NCI-H69 (cell line): ENCODE measurements around the gene MED15.
"Not testable (repeated sequence)": the region's sequence is repeated elsewhere in the genome, so short reads cannot be mapped to it uniquely, and the experiment has no call there.

ENCODE experiments used
- DNase-seq: peaks from one replicate; lab custom pipeline; 2025; lab: John Stamatoyannopoulos, UW

The MED15 gene

DNA sequence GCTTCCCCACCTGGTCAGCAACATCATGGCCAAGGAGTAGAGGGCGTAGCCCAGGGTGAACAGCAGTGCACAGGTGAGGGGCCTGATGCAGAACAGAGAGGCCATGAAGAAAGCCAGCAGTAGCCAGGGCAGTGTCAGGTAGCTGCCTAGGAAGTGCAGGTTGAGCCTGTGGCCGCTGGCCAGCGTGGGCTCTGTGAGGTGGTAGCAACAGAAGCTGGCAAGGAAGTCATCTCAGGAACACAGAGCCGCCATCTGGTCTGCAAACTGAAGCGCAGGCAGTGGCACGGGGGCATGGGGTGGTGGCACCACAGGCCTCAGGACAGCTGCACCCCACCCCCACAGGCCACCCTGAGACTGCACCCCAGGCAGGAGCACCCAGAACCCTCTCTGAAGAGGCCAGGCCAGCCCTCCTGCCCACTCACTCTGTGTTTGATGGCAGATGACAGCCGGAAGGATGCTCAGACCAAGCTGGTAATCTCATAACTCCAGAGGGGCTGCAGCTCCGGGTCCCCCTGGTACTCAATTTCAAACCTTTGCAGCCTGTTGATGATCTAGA, 95.3 kb downstream of the MED15 start:
- DNase-seq: peak; percentile 5

DNA sequence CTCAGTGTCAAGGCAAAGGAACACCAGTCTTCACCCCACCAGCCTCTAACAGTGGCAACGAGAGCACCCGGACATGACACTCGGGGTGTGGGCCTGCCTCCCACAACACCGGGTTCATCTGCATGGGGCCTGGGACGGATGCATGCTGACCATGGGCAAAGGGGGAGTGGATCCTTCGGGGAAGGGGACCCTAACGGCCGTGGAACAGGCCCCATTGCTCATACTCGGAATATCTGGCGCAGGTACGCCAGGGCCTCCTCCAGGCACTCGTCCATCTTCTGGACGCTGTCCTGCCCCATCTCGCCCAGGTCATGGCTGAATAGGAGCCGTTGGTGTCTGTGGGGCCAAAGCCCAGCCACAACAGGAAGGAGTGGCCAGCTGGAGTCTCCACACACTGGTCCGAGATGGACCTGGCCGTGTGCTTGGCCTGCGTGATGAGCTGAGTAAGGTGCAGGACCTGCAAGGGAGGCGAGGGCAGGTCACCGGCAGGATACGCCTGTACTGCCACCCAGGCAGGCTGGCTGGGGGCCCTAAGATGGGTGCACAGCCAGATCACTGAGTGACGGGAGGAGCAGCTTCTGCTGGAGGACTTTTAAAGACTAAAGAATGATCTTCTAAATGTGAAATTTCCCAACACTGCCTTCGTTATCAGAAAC, 96.8 kb downstream of the MED15 start:
- DNase-seq: no peak

DNA sequence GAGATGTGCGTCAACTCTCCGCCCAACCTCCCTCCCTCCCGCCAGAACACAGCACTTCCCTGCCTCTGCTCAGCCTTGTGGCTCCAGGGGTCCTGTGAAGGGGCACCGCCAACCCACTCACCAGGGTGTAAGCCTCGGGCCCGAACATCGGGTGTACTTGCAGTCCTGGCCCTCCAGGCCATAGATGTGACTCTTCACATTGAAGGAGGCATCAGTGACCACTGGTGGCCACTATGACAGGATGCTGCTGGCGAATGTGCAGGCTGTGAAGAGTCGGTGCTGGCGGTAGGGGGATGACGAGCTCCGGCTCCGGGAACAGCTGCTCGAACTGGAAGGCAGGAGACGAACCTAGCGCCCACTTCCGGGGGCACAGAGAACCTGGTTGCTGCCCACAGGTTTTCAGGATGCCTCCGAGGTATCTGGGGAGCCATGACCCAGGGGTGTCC, 97.4 kb downstream of the MED15 start:
- DNase-seq: no peak

DNA sequence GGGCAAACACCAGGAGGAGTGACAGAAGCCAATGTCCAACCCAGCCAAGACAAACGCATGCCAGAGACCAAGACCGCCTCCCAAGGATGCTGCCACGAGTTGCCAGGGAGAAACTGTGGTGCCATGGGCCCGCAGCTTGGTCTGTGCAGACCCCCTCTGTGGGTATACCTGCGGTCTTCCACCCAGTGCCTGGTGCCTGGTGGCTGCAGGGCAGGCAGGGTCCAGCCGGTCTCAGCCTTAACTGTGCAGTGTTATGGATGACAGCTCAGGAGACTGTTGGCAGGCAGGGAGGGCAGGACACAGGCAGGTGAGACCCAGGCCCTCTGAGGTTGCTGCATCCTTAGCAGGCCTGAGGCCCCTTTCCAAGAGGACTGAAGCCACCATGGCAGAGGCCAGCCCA, 97.9 kb downstream of the MED15 start:
- DNase-seq: no peak

DNA sequence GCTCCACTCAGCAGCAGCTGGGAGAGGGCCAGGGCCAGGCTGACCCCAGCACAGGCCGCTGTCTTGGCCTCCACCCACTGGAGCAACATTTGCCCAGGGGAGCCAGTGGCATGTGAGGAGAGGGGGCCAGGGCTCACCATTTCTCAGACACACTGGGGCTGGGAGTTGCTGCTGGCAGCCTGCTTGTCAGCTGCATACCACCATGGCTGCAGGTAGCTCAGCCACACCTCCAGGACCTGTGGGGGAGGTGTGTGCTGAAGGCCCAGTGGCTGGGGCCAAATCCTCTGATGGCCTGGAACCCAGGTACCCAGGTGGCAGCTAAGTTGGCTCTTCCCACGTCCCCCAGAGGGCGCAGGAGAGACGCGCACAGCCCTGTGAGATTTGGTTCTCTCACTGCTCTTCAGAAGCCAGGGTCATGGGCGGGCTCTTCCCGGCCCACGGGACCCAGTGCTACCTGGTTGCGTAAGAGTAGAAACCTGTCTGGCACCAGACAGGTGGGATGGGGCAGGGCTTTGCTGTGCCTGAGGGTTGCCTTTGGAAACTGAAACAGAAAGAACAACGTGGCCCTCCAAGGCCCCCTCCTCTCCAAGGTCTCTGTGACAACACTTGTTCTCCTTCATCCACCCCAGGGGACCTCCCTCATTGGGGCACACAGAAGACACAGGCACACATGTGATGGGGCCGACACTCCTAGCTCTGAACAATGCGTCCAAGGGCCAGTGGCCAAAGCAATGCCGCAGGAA, 98.8 kb downstream of the MED15 start:
- peak; percentile 82 for DNase-seq

DNA sequence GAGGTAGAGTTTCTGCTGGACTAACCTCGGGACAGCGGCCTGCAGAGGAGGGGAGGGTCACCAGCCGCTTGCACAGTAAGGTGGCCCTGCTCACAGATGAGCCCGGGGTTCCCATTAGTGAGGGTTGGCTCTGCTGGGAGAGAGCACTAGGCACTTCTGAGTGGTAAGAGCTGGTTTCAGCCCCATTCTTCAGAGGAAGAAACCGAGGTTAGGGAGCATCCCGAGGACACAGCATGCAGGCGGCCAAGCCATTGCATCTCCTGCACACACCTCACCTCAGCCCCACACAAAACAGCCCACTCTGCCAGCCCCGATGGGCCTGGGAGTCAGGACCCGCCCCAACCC, 99.3 kb downstream of the MED15 start:
- DNase-seq: no peak

DNA sequence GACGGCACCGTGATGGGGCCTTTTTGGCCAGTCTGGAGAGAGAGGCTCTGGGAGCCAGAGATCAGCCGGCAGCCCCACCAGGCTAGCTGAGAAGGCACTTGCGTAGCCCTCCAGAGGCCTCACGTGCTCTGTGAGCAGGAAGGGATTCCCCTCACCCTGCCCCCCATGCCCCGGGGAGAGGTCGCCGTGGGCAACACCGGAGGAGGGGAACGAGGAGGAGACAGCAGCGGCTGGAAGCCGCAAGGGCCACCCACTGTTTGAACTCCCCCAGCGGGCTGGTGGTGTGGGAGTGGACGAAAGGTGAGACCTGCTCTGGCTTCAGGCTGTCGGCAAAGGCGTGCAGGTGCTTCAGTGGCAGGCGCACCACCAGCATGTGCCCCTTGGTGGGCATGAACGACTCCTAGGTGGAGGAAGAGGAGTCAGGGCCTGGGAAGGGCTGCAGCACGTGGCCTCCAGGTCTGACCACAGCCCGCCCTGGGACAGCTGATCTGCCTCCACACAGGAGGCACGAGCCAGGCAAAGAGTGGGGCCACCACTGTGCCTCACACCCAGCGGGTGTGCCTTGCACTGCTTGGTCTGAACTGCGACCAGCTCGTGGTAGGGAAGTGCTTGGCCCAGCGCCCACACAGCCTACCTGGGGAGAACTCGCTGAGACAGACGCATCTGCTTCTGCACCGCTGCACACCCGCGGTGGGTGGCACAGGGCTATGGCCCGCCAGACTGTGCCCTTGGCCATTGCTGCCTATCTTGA, 99.9 kb downstream of the MED15 start:
- DNase-seq: peak; percentile 81

DNA sequence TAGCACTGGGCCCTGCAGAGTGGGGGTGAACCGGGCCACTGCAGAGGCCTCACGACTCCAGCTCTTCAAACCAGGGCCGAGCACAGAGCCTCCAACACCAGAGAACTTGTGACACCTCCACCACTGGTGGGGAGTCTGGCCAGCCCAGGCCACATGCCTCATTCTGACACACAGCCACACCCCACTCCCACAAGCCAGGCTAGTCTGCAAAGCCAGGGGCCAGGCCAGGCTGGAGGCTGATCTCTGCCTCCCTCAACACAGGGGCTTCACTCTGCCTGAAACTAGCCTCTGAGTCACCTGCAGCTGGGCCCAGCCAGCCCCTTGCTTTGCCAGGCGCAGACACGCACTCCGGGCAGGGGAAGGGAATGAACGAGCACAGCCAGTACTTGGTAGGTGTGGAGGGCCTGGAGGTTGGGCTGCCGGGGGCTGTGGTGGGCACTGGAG, 102.9 kb downstream of the MED15 start:
- no peak for DNase-seq

DNA sequence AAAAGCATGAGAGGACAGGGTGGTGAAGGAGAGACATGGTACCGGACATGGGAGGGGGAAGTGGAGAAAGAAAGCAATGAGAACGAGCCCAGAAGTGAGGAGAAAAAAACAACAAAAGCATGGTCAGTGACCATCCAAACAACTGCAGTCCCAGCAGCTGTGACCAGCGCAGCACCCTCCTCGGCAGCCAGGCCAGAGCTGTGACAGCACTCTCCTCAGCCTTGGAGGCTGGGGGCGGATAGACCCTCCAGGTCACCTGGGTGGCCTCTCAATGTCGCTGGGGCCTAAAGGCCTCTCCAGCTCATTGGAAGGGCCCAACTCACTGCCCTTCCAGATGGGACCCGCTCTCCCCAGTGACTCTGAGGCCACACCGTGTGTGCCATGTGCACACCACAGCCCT, 103.3 kb downstream of the MED15 start:
- no peak for DNase-seq

DNA sequence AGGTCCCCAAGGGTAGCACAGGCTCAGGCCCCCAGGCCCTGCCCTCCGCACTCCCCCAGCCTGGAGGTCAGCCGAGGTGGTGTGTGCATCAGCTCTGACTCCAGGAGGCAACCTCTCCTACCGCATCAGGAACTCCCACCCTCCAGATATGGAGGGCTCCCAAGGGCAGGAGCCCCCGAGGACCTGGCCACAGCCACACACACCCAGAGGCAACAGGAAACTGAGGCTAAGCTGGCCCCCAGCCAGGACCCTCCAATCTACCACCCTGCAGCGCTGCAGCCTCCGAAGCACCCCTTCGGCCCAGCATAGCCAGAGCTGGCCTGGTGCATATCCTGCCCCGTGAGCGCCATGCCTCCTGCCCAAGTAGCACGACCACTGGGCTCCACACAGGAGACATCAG, 104.0 kb downstream of the MED15 start:
- DNase-seq: no peak

DNA sequence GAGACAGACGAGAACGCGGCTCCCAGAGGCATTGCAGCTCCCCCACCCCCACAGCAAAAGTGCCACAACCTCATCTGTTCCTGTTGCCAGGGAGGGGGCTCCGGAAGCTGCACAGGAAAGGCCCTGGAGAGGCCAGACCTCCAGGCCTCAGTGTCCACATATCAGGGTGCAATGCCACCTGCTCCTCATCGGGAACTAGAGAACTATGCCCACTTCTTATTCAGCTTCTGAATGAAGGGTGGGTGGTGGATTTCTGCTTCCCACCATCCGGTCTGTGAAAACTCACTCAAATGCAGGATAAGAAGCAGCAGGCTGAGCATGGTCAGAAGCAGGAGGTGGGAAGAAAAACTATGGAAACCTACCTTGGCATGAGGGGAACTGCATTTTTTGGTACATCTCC, 105.9 kb downstream of the MED15 start:
- DNase-seq: no peak

DNA sequence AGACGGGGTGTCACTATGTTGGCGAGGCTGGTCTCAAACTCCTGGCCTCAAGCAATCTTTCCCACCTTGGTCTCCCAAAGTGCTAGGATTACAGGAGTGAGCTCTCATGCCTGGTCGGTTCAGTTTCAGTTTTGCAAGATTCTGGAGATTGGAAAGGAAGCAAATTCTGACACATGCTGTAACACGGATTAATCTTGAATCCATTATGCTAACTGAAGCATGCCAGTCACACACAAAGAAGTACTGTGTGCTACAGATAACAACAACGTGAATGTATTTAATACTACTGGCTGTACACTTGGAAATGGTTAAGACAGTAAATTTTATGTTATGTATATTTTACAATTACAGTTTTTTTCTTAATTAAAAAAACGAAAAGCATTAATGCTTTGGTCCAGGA, 107.6 kb downstream of the MED15 start:
- DNase-seq: no peak

DNA sequence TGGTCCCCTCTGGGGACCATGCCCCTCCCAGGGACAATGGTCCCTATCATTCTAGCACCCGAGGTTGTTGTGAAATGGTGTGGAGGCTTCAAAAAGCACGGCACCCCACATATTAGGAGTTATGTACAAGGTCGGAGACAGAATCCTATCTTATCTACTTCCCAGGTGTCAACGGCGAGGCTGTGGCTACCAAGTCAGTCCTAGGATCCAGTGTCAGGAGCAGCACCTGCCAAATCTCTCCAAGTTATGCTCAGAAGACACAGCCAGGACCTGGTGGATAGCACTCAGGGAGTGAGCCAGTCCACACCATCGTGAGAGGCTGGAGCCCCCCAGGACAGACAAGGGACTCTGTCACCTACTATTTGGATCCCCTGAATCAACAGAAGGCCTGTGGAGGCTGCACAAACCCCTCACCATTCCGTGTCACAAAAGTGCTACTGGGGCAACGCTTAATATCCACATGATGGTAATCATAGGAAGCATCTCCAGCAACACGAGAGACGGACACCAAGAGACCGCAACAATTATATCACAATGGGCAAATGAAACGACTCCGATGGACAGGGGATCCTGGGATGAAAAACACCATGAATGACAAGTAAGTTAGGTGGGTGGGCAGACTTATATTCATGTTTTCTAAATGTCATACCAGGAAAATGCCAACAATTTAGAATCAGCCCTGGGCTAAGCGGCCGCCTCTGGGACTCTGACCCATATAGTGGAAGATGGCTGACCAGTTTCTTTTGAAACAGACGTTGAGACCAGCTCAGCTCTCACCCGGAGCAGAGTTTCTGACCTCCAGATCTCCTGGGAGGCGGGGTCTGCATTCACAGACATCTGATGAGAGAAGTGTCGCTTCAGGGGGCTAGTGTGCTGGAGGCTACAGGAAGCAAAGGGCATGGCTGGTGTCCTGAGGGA, 108.4 kb downstream of the MED15 start:
- DNase-seq: no peak

DNA sequence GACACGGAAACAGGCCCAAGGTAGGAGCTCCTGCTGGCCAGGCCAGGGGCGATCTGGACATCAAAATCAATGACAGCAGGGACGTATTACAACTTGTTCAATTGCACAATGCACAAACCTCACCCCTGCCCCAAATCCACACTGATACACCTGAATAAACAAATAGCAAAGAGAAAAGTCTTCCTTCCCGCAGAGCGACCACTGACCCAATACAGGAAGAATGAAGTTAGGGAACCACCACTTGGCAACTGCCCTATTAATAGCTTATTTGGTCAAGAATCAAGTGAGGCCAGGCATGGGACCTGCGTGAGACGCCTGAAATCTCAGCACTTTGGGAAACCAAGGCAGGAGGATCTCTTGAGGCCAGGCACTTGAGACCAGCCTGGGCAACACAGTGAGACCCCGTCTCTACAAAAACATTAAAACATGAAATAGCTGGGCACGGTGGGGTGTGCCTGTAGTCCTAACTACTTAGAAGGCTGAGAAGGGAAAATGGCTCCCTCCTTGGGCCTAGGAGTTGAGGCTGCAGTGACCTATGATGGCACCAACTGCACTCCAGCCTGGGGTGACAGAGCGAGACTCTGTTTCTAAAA, 109.1 kb downstream of the MED15 start:
- DNase-seq: no peak

DNA sequence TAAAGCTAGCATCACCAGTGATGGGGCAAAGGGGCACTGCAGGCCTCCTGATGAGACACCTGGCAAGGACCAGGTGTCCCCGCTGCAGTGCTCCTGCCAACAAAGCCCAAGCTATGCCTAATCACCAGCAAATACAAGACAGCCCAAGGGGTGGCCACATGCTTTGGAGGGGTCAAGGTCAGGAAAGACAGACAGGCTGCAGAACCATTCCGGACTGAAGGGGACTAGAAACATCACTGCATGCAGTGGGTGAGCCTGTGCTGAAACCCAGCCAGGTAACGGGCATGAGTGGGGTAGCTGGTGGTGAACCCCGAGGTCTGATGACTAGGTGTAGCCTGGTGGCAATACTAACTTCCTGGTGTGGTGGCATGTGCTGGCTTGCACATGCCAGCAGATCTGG, 111.1 kb downstream of the MED15 start:
- no peak for DNase-seq

DNA sequence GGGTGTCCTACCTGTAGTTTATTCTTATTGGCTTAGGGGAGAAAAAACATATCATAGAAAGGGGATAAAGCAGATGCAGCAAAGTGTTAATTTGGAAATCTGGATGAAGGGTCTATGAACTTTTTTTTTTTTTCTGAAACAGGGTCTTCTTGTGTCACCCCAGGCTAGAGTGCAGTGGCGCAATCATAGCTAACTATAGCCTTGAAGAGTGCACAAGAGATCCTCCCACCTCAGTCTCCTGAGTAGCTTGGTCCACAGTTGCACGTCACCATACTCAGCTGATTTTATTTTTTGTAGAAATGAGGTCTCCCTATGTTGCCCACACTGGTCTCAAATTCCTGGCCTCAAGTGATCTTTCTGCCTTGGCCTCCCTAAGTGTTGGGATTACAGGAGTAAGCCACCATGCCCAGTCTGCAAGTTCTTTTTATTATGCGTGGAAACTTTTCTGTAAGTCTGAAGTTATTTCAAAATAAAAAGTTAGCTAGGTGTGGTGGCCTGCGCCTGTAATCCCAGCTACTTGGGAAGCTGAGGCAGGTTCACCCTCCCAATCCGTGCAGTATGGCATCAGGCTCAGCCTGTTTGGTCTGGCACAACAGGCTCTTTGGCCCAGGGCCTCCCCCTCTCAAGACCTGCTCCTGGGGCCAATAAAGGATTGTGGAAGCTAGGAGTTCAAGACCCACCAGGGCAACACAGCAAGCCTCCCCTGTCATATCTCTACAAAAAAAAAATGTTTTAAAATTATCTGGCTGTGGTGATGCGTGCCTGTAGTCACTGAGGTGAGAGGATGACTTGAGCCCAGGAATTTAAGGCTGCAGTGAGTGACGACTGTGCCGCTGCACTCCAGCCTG, 111.9 kb downstream of the MED15 start:
- no peak for DNase-seq

DNA sequence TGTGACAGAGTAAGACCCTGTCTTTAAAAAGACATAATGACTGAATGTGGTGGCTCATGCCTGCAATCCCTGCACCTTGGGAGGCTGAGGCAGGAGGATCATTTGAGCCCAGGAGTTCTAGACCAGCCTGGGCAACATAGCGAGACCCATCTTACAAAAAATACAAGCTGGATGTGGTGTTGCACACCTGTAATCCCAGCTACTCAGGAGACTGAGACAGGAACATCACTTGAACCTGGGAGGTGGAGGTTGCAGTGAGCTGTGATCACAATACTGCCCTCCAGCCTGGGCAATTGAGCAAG, 112.4 kb downstream of the MED15 start:
- DNase-seq: not testable (repeated sequence)

DNA sequence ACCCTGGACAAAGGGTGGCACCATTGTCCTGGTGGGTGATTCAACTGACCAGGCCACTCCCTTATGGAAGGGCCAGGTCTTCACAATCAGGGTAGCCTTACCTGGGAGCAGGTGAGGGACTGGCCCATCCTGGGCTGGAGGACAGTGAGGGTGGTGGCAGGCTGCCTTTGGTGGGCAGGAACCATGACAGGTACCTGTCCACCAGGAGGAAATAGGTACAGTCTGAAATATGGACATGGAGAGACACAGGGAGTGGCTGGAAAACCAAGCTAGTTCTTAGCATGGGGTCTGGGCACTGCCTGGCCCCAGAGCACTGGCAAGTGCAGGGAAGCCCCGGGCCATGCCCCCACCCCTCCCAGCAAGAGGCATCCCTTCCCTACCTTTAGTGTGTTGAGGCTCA, 113.8 kb downstream of the MED15 start:
- no peak for DNase-seq

DNA sequence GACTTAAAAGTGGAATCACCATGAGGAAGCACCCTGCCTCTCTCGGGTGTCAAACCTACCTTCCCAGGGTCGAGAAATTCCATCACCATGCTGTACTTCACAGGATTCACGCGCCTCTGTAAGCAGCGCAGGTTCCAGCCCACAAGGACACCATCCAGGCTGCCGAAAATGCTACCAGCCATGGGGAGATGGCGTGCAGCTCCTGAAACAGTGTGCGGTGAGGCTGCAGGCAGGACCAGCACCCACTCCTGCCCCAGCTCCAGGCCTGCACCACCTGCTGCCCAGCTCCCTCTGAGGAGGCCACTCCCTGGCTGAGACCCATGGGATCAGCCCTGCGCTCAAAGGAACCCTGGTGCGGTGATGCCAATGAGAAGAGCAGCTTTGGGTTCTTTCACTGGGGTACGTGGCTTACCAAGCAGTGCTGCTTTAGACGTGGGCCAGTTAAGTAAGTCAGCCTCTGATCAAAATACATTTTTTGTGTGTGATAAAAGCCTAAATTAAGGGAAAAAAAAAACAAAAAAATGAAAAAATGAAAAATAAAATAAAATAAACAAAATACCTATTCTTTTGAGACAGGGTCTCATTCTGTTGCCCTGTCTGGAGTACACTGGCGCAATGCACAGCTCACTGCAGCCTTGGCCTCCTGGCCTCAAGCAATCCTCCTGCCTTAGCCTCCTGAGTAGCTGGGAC, 115.4 kb downstream of the MED15 start:
- no peak for DNase-seq

DNA sequence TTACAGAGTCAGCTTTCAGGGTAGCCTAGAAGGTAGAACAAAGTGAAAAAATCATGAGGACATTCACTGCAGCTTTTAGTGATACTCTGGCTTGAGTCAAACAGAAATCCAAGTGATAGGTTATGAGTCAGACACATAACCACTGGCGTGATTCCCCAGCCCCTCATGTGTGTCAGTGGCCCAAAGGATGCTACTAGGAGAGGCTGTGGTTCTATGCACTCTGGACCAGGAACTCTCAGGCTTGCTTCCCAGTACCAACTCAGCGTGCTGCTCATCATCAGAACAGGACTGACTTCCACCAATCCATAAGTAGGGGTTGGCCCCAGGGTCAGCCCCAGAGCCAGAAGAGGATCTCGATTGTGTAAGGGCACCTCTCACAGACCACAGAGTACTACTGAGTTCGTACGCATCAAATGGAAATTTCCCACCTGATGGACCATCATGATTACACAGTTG, 116.8 kb downstream of the MED15 start:
- no peak for DNase-seq
